ENCODE results near the gene TECPR1. TPM values are rescaled to one million over a fixed set of nuclear protein-coding genes. Genes with fewer than 3 reads are reported as not detected.

TECPR1 gene
- total and polyA plus RNA-seq, 2 donors (not counting 3 experiments of a cell fraction or from before 2014, with no cell fraction given): 12.3 to 97.5 TPM

DNA sequence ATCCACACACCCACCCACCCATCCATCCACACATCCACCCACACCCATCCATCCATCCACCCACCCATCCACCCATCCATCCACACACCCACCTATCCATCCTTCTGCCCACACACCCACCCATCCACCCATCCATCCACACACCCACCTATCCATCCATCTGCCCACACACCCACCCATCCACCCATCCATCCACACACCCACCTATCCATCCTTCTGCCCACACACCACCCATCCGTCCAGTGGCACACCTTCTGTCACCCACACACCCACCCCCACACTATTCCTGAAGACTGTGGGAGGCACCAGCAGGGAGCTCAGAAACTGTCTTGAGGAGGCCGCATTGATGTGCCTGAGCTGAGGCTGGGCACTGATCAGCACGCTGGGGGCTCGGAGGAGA, 9.1 kb downstream of the TECPR1 start:
- H4K20me1 ChIP-seq (replicated peaks; ENCODE audit: control insufficient read depth, extremely low read depth, insufficient read depth, low read length): no peaks in the 10 kb centered on the region
- H3K9me1 ChIP-seq (replicated peaks; ENCODE audit: control insufficient read depth, extremely low read depth, insufficient read depth, low read length): no peaks in the 10 kb centered on the region
- no peak overlapping the region for H3K27ac ChIP-seq (ENCODE audit: insufficient read depth, low read depth, low read length)
- H3K4me3 ChIP-seq (replicated peaks in 1 of 3; ENCODE audit: insufficient read depth in 1 of 3, low read depth in 1 of 3, low read length in 3 of 3): no peak overlapping the region
- dilution Hi-C loops (cut with MboI; ENCODE audit: extremely low pct_ligation_motif_present, low sequenced_read_pairs): no loop called here
- no TSS peak for BruUV-seq (replicated peaks)
- no peak overlapping the region for H2AFZ ChIP-seq (ENCODE audit: low read depth, low read length)
- H3K9ac ChIP-seq (replicated peaks; ENCODE audit: extremely low read depth, insufficient read depth, low read length): no peak overlapping the region
- peaks cover 13% of the 10 kb centered on the region for H3K4me1 ChIP-seq (ENCODE audit: control insufficient read depth, extremely low read depth, insufficient read depth, low read length)
- DNase-seq (ENCODE audit: low read depth, low spot score) (no peak), FAIRE-seq (no peak)
- peaks cover 12% of the 10 kb centered on the region for H3K79me2 ChIP-seq (ENCODE audit: control insufficient read depth, insufficient read depth, low read length)
- TF ChIP-seq EZH2 (IDR thresholded peaks at IDR 0.05; ENCODE audit: borderline replicate concordance, low read depth, low read length, severe bottlenecking): no peak
- TF ChIP-seq GATA2 (IDR thresholded peaks at IDR 0.05; ENCODE audit: insufficient read depth, insufficient read length, low read depth, low read length): no peak
- TF ChIP-seq JUN (IDR thresholded peaks at IDR 0.05; ENCODE audit: borderline replicate concordance, insufficient read depth, insufficient read length, low read depth): no peak
- TF ChIP-seq, protein P1, sequence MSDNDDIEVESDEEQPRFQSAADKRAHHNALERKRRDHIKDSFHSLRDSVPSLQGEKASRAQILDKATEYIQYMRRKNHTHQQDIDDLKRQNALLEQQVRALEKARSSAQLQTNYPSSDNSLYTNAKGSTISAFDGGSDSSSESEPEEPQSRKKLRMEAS (IDR thresholded peaks at IDR 0.05; ENCODE audit: insufficient read depth, insufficient read length): no peak
- TF ChIP-seq FOS (IDR thresholded peaks at IDR 0.05; ENCODE audit: borderline replicate concordance, insufficient read depth, low read length): no peak
- TF ChIP-seq MYC (IDR thresholded peaks at IDR 0.05; ENCODE audit: low read depth, low read length): no peak
- no peak for TF ChIP-seq POLR2AphosphoS5 (IDR thresholded peaks at IDR 0.05; ENCODE audit: insufficient read depth, low read depth, low read length)
- TF ChIP-seq, protein P2, sequence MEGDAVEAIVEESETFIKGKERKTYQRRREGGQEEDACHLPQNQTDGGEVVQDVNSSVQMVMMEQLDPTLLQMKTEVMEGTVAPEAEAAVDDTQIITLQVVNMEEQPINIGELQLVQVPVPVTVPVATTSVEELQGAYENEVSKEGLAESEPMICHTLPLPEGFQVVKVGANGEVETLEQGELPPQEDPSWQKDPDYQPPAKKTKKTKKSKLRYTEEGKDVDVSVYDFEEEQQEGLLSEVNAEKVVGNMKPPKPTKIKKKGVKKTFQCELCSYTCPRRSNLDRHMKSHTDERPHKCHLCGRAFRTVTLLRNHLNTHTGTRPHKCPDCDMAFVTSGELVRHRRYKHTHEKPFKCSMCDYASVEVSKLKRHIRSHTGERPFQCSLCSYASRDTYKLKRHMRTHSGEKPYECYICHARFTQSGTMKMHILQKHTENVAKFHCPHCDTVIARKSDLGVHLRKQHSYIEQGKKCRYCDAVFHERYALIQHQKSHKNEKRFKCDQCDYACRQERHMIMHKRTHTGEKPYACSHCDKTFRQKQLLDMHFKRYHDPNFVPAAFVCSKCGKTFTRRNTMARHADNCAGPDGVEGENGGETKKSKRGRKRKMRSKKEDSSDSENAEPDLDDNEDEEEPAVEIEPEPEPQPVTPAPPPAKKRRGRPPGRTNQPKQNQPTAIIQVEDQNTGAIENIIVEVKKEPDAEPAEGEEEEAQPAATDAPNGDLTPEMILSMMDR (IDR thresholded peaks at IDR 0.05; ENCODE audit: extremely low read depth in 1 of 2, insufficient read depth in 1 of 2, low read depth in 1 of 2, low read length in 2 of 2): no peak
- no peak for TF ChIP-seq POLR2A (IDR thresholded peaks at IDR 0.05; ENCODE audit: low read depth, low read length)
- no peaks in the 10 kb centered on the region for H3K9me3 ChIP-seq (replicated peaks; ENCODE audit: control insufficient read depth, insufficient read depth, low read length)
- no peaks in the 10 kb centered on the region for H3K27me3 ChIP-seq (ENCODE audit: control insufficient read depth in 2 of 2, insufficient read depth in 2 of 2, low read length in 2 of 2)
- intact Hi-C loops (cut with micrococcal nuclease): no loop called here
- ChIA-PET CTCF (no interaction called here), POLR2A (no interaction called here)
- no peak overlapping the region for H3K4me2 ChIP-seq (ENCODE audit: insufficient read depth, low read length)
- peaks cover 8 to 27% of the 10 kb centered on the region in 2 experiments for H3K36me3 ChIP-seq (ENCODE audit: control insufficient read depth in 2 of 2, extremely low read depth in 1 of 2, insufficient read depth in 2 of 2, low read length in 2 of 2)
